HG02763 (cell line): Measurements from ENCODE around the gene TIPIN.
"Not testable (repeated sequence)": the region's sequence is repeated elsewhere in the genome, so short reads cannot be mapped to it uniquely, and the experiment has no call there.

Experiments
- ATAC-seq: cut with Tn5 transposase; IDR thresholded peaks from one replicate; pipeline ENCODE4 v1.9.1; 2021; ENCODE audit warnings: mild to moderate bottlenecking, moderate library complexity; ENCODE audit not compliant: unreplicated experiment

TIPIN gene, protein sequence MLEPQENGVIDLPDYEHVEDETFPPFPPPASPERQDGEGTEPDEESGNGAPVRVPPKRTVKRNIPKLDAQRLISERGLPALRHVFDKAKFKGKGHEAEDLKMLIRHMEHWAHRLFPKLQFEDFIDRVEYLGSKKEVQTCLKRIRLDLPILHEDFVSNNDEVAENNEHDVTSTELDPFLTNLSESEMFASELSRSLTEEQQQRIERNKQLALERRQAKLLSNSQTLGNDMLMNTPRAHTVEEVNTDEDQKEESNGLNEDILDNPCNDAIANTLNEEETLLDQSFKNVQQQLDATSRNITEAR

DNA sequence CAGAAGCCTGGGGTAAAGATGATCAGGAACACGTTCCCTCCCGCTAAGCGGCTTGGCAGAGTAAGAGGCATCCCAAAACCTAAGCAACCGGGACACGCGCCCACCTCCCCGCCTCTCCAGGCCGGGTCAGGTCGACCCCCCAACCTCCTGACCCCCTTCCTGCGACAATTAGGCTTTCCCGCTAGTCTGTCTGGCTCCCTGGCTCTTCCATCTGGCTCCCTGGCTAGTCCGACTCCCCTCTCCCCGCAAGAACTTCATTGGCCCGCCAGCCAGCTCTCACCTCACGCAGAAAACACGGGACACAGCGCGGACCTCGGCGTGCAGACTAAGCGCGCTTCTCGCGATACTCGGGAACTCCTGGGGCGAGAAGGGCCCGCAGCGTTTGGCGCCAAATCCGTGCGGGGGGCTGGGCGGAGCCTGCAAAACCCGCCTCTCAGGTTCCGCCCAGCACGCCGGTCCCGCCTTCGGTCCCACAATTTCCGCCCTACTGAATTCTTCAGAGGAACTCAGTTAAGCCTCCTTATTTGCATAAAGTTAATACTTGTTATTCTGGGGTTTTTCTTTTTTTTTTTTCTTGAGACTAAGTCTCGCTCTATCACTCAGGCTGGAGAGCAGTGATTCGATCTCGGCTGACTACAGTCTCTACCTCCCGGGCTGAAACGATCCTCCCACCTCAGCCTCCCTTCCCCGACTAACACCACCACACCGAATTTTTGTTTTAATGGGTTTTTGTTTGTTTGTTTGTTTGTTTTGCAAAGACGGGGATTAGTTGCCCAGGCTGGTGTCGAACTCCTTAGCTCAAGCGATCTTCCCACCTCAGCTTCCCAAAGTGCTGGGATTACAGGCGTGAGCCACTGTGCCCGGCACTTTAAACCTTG, at the start of gene TIPIN:
Gene TIPIN, minus strand, starts transcription at position 327 of the 878 bp plus-strand sequence. CDS start 3,738 bp downstream, outside the sequence.
- ATAC-seq = peak; percentile 88

DNA sequence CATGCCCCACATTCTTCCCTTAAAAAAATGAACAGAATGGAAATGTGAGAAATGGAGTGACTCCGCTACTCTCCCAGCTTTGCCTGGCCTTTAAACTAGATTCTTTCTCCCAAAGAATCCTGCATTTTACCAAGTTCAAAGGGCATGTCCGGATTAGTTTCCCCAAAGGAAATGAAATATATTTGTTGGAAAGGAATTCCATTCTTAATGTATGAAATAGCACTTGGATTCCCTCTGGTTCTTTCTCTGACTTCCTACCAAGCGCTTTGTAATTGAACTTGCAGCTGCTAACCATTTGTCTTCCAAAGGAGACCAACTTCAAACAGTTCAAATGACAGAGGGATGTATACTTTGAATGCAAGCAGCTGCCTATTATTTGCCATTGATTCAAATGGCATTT, 49.1 kb upstream of the TIPIN start:
- ATAC-seq = no peak

DNA sequence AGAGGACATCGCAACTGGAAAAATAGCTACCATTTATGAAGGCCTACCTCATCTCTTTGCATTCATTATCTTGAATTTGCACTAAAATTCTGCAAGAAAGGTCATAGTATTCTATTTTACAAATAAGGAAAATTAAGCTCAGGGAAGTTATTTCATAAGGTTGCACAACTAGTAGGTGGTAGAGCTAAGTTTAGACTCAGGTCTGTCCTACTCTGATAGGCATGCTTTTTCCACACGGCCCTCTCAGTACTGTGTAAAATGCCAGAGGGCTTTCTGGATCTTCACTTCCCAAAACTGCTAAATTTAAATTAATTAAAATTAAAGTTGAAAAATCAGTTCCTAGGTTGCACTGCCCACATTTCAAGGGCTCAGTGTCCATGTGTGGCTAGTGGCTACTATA, 48.5 kb upstream of the TIPIN start:
- ATAC-seq = no peak

DNA sequence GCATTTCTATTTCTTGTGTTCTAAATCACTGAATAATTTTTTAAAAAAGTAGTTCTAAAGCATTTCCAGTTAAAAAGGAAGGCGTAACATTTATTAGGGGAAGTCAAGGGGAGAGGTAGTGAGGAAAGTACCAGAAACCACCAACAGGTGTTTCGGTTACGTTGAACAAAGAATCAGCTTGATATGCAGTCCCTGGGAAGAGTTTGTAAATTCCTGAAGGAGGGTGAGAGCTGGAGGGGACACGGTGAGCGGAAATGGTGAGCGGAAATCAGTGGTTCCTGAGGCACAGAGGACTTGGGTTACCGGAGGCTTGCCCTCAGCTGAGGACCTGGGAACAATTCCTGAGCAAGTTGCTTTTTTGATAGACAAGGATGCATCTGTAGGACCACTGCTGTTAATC, 48.0 kb upstream of the TIPIN start:
- no peak for ATAC-seq

DNA sequence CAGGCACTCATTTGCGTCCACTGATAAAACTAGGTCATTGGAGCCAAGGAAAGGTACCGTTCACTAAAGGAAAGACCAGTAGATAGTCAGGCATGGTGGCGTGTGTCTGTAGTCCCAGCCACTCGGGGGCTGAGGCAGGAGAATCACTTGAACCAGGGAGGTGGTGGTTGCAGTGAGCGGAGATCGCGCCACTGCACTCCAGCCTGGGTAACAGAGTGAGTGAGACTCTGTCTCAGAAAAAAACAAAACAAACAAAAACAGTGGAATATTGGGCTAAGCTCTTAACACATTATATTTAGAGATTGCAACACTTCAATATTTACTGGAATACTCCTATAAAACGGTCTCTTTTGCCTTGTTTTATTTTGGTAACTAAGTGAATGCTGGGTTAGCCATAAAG, 47.6 kb upstream of the TIPIN start:
- ATAC-seq = no peak

DNA sequence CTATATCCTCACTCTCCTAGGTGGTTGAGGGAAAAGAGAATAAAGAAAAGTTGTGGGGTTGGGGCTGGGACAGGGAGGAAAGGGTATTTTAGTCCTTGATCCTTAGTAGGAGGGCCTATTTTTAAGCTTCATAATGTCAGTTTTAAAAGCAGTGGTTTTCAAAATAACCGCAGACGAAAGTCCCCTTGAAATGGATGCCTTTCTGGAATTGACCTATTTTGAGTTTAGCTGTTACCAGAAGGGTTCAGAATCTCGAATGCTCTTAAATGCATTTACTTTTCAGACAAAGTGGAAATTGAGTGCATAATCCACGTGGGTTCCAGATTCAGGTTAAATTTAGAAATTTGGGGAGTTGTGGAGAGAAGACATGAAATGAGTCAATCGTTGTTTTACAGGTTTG, 46.8 kb upstream of the TIPIN start:
- no peak for ATAC-seq

DNA sequence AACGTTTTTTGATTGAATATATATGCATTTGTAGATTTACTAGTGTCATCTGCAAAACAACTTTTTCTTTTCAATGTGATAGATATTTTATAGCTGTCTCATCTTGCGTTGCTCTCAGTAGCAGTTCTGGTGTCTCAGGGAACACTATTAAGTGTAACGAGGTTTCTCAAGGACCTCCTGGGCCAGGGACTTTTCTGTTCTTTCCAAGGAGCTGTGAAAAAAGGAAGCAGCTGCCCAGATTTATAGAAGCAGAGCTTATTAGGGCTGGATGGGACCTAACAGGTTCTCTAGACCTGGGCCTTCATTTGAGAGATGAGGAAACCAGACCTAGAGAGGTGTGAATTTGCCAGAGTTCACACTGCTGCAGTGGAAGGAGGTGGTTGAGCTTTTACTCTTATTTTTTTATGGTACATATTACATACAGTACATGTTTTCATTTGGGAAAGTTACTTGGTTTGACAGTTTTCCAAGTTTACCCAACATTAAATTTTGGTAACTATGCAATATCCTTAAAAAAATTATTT, 46.3 kb upstream of the TIPIN start:
- no peak for ATAC-seq

DNA sequence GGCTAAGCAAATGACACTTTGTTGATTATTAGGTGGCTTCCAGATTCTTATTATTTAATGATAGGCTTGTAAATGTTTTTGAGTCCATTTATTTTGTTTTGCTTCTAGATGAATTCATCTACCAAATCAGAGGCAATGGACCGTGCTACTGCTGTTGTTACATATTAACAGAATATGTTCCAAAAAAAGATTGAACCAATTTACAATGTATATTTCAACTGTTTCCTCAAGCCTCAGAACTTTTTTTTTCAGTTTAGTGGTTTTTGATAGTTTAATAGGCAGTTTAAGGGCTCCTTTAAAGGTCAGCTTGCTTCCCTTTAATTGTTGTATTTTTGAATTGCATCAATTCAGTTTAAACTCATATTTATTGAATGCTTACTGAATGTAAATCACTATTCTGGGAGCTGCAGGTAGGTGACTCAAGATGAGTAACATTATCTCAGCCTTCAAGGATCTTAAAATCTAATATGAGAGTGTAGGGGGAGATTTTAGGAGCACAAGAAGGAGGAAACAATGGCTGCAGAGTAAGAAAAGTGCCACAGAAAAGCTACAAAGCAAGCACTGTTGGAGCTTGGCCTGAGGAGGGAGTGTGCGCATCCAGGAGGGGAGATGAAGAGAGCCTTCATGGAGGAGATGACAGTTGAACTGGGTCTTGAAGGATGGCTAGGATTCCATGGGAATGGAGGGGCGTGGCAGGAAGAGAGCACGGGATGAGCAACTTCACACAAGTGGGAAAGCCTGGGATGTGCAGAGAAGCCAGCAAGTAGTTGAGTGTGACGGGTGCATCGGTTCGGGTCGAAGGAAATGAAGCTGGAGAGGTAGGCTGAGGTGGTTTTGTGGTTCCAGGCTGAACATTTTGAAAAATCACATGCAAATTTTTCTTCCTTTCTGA, 44.9 kb upstream of the TIPIN start:
- no peak for ATAC-seq

DNA sequence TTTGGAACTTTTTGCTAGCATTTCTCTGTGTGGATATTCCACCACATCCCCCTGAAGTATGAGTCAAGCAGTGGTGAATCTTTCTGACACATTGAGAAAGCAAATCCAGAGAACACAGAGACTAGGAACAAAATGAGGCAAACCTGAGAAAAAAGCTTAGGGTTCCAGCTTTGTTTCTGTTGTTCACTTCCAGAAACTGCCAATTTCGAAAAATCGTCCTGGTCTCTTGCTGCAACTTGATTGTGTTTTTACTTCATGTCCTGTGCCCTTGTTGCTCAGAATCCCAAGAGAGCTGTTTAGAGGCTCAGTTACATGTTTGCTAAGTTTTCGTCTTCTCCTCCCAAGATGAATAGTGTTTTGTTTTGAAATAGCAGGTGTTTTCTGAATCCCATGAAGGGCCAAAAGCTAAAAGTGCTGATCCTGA, 43.9 kb upstream of the TIPIN start:
- no peak for ATAC-seq

DNA sequence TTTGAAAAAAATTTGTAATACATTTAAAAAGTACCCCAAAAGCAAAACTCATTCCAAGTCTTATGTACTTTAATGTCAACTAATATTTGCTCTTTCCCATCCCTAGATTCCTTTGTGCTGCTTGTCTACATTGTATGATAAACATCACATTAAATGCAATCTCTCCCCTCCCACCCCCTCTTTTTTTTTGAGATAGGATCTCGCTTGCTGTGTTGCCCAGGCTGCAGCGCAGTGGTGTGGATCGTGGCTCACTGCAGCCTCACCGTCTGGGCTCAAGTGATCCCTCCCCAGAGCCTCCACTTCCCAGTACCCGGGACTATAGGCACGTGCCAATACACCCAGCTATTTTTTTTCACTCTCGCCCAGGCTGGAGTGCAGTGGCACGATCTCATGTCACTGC, 42.8 kb upstream of the TIPIN start:
- ATAC-seq = no peak

DNA sequence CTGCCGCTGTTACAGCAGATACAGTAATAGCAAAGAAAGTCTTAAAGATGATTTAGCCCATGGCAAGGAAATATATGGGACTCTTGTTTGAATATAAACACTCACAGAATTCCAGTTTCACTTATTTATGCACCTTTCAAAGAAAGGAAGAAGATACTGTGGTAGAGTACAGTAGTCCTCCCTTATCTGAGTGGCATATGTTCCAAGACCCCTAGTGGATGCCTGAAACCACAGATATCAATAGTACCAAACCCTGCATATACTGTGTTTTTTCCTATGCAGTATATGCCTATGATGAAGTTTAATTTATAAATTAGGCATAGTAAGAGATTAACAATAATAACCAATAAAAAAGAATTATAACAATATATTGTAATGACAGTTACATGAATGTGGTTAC, 38.4 kb upstream of the TIPIN start:
- no peak for ATAC-seq

DNA sequence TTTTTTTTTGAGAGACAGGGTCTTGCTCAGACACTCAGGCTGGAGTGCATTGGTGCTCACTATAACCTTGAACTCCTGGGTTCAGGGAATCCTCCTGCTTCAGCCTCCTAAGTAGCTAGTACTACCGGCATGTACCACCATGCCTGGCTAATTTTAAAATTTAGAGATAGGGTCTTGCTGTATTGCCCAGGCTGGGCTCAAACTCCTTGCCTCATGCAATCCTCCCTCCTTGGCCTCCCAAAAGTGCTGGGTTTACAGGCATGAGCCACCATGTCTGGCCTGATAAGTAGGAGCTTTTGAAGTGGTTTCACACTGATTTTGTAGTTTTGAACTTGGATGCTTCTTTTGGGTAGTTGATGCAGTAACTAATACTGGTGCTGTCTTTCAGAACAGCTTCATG, 38.0 kb upstream of the TIPIN start:
- ATAC-seq = no peak

DNA sequence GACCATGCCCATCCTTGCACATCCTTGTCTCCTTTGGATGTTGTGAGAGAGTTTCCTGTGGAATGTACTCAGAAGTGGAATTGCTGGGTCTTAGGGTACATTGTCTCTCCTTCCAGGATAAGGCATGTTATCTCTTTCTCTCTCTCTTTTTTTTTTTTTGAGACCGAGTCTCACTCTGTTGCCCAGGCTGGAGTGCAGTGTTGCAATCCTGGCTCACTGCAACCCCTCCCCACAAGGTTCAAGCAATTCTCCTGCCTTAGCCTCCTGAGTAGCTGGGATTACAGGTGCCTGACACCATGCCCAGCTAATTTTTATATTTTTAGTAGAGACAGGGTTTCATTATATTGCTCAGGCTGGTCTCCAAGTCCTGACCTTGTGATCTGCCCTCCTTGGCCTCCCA, 36.6 kb upstream of the TIPIN start:
- not testable (repeated sequence) for ATAC-seq

DNA sequence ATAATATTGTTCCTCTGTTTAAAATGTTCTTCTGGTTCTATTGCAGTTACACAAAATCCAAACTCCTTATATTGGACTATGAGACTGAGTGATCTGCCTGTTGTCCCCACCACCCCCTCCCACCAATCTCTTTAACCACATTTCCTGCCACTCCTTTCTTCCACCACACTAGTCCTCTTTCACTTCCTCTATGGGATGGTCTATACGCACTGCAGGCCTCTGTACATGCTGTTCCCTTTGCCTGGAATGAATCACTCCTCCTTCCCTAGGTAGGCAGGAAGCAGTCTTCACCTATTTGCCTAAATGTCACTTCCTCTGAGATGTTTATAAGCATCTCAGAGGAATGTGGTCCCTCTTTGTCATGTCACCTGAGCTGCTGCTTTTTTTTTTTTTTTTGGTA, 34.2 kb upstream of the TIPIN start:
- no peak for ATAC-seq

DNA sequence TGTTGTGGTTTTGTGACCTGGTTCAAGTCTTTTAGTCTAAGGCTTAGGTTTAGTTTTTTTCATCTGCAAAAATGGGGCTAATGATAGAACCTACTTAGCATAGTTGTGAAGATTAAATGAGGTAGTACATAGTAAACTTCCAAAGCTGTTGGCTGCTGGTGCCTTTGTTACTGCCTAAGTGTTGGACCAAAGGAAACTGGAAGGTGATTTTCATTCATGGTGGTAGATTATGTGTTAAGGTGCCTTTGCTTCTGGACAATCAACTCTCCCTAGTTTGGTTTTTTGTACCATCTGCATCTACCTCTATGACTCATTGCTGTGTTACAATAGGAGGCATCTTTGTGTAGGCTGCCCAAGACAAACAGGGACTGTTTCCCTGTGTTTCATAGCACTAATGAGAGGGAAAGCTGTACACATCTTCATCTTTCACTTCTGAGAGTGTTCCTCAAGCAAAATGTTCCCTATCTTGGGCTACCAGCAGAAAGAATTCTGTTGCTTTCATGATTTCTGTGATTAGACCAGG, 33.4 kb upstream of the TIPIN start:
- ATAC-seq = no peak

DNA sequence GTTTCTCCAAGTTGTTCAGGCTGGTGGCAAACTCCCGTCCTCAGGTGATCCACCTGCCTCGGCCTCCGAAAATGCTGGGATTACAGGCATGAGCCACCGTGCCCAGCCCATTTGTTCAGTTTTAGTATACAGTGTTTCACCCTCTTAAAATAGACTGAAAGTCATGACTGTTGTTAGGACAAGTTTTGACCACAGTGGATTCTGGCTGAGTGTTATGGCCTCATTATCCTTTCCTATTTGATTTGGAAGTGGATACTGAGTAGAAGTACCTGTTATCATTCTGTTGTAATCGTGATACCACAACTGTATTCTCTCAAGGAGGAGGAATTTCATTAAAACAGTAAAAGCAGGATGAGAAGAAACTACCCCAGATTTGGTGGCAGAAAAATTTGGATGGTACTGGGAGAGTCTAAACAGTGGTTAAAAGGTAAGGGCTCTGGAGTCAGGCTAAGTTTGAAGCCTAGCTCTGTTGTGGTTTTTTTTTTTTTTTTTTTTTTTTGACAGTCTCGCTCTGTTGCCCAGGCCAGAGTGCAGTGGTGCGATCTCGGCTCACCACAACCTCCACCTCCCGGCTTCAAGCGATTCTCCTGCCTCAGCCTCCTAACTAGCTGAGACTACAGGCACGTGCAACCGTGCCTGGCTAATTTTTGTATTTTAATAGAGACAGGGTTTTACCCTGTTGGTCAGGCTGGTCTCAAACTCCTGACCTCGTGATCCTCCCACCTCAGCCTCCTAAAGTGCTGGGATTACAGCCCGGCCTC, 32.8 kb upstream of the TIPIN start:
- no peak for ATAC-seq

DNA sequence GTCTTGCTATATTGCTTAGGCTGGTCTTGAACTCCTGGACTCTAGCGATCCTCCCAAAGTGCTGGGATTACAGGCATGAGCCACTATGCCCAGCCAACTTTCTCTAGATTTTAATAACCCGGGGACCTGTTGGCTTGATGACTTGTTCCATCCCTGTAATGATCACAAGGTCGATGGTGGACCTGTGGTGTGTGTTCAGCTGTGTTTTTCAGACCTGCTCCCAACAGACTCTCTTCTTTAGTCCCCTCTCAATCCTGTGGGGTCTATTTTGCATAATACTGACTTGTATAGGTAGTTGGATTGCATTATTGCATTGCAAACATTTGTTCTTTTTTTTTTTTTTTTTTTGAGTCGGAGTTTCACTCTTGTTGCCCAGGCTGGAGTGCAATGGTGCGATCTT, 32.1 kb upstream of the TIPIN start:
- no peak for ATAC-seq

DNA sequence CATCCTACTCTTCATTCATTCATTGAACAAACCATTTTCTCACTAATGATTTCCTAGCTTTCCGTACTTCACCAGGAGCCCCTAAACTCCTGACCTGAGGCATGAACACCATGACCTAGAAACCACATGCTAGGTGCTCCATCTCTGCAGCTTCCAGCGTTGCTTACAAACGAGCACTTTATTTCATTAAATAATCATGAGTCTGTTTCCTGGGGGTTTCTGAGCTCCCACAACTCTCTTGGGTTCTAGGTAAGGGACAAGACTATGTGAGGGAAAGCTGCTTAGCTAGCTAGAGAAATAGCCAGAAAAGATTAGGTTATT, 31.5 kb upstream of the TIPIN start:
- no peak for ATAC-seq

DNA sequence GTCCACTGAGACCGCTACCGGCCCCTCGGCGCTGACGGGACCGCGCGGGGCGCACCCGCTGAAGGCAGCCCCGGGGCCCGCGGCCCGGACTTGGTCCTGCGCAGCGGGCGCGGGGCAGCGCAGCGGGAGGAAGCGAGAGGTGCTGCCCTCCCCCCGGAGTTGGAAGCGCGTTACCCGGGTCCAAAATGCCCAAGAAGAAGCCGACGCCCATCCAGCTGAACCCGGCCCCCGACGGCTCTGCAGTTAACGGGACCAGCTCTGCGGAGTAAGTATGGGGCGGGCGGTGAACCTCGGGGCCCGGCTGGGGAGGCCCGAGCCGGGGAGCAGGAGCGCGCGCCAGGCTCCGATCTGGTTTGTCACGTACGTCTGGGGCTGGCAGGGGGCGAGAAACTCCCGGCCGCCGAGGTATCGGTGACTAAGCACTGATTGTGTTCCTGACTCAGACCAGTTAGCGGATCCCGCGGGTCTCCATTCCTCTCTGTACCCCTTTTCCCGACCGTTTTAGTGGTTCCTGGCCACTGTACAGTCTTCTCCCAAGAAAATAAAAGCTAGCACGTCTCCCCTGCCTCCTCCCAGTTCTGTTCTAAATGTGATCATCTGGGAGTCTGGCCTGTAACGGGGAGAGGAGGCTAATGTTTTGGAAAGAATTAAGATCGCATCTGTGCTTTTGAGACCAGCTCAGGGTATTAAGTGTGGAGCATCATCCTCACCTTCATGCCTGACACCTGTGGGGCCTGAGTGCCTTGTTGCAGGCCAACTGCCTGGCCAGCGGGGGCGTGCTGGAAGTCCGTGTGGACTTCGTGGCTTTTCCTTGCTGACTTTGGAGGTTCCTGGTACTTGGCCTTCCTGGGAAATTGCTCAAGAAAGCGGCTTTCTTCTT, 30.9 kb upstream of the TIPIN start:
- peak; percentile 11 for ATAC-seq
